ENCODE results near the gene HLA-DQA1. TPM values are rescaled to one million over a fixed set of nuclear protein-coding genes. Genes with fewer than 3 reads are reported as not detected.
"Not testable (repeated sequence)": the region's sequence is repeated elsewhere in the genome, so short reads cannot be mapped to it uniquely, and the experiment has no call there.

Gene HLA-DQA1
- polyA plus RNA-seq, 3 donors: 6.2 to 47.9 (median 8.1) TPM

DNA sequence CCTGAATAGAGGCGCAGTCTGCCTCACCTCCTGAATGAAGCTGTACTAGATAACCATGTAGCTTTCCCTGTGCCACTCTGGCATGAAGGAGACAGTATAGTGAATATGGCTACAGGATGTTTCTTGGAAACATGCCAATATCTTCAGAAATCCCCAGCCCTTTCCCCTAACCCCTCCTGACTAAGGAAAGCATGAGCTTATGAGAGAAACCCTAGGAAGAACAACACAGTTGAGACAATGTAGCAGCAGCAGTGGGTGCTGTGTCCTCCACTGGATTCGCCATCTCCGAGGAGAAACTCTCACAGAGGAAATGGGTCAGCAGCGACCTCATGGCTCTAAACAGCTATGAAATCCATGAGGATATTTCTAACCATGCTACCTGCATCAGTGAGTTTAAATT is 6.7 kb downstream of the HLA-DQA1 start:
- 79 to 86% (median 80%) methylated on average over 4 of the region's 4 CpGs for WGBS, 3 donors

DNA sequence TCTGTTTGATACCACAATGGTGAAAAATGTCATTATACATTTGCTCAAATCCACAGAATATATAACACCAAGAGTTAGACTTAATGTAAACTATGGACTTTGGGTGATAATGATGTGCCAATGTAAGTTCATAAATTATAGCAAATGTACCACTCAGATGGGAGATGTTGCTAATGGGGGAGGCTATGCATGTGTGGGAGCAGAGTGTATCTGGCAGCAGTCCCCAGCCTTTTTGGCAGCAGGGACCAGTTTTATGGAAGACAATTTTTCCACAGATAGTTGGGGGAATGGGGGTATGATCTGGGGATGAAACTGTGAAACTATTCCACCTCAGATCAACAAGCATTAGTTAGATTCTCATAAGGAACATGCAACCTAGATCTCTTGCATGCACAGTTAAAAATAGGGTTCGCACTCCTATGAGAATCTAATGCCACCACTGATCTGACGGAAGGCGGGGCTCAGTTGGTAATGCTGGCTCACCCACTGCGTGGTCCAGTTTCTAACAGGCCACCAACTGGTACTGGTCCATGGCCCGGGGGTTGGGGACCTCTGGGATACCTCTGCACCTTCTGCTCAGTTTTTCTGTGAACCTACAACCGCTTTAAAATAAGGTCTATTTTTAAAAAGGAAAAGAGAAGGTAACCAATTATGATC is 8.0 kb downstream of the HLA-DQA1 start:
- H3K27ac ChIP-seq (ENCODE audit: low read depth, low read length): no peak overlapping the region
- WGBS, 3 donors: 85 to 92% (median 91%) methylated on average over 6 of the region's 6 CpGs

More for the DNA sequence above, 6.7 kb downstream of the HLA-DQA1 start:
- no peak overlapping the region for H3K27ac ChIP-seq (ENCODE audit: low read depth, low read length)

DNA sequence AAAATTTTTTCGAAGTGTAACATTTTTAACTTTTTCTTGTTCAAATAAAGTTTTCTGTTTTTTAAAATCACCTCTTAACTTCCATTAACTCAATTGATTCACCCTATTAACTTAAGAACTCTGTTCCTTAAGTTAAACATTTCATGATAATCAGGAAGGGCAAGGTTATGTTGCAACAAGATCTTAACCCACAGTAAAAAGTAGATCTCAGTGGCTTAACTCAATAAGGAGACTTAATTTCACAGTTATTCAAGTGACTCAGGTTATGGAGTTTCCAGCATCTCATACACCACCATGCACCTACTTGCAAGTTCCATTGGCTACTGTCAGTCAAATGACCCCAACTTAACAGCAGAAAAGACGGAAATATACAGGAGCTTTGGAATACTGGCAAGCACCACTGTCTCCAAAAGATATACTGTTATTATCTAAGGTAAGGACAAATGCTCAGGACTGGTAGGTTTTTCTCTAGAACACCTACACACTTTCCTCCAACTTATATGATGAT is 18.1 kb downstream of the HLA-DQA1 start:
- H3K27ac ChIP-seq (ENCODE audit: low read depth, low read length): no peak overlapping the region

DNA sequence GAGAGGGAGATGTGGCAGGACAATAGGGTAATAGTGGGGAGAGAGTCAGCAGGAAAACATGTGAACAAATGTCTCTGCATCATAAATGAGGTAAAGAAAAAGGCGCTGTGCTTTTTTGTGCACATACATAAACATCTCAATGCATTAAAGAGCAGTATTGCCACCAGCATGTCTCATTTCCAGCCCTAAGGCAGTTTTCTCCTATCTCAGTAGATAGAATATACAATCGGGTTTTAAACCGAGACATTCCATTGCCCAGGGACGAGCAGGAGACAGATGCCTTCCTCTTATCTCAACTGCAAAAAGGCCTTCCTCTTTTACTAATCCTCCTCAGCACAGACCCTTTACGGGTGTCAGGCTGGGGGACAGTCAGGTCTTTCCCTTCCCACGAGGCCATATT is 20.1 kb downstream of the HLA-DQA1 start:
- WGBS, 3 donors: 35 to 53% (median 43%) methylated on average over 4 to 6 of the region's 6 CpGs
- not testable (repeated sequence) for H3K27ac ChIP-seq (ENCODE audit: low read depth, low read length)

More for the DNA sequence above, 18.1 kb downstream of the HLA-DQA1 start:
- WGBS, 3 donors: 81 to 92% (median 90%) methylated on average over 2 of the region's 2 CpGs

DNA sequence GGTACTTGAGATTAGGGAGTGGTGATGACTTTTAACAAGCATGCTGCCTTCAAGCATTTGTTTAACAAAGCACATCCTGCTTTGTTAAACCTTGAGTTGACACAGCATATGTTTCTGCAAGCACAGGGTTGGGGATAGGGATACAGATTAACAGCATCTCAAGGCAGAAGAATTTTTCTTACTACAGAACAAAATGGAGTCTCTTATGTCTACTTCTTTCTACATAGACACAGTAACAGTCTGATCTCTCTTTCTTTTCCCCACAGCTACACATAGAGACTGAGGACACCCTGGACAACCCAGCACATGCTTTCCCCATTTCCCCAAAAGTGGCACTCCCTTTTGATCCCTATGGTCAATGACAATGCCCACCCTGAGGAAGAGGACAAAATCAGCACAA is 20.6 kb downstream of the HLA-DQA1 start:
- H3K27ac ChIP-seq (ENCODE audit: low read depth, low read length): not testable (repeated sequence)

DNA sequence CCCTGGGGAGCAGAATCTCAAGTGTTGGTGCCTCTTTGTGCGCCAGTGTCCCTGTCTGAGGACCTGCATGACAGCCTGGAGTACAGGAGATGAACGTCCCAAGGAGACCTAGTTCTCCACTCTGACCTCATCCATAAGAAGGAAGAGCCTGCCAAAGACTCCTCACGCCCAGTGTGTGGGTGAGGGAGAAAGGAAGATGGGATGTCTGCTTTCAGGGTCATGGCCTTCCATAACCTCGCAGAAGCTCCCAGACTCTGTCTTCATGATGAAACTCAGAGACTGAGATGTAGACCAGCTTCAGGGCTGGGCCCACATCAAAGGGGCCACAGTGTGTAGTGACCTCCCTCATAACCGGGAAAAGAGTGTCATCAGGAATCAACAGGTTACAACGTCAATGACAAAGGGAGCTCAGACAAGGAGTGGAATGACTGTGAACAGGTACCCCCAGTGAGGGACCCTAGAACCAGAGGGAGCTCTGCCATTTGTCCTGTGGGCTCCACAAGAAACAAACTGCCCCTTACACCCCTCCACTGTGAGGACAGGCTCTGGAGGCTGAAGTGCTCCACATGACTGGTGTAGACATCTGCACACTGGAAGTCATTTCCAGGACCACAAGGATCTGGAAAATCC is 21.2 kb downstream of the HLA-DQA1 start:
- 42 to 54% (median 47%) methylated on average over 6 of the region's 6 CpGs for WGBS, 3 donors
- no peak overlapping the region for H3K27ac ChIP-seq (ENCODE audit: low read depth, low read length)

DNA sequence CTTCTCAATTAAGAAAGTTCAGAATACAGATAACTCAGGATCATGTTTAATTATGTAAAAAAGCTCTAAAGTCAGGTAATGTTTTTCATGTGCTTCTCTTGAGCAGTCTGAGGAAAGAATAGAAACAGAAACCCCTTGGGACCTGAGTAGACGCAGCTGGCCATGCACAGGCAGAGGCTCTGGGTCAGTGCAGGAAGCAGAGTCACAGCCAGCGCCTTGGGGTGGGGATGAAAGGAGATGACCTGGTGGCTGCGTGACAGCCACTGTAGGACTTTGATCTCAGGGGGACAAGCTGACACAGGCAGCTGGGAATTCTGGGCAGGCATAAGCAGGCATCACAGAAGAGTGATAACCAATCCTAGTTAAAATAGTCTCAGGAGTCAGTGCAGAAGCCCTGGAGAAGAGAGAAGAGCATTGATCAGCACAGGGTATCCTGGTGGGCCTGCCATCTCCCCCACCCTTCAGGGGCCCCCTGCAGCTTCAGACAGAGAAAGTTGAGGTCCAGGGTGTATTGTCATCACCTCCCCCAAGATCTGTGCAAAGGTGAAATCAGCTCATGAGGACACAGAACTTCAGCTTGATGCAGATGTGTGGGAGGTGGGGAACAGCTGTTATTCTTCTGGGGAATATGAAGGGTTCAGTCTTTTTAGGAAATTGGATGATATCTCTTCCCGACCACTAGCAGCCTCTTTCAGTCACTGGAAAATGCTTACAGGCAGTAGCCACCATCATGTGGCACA is 22.8 kb downstream of the HLA-DQA1 start:
- 48 to 64% (median 53%) methylated on average over 4 of the region's 4 CpGs for WGBS, 3 donors
- no peak overlapping the region for H3K27ac ChIP-seq (ENCODE audit: low read depth, low read length)

DNA sequence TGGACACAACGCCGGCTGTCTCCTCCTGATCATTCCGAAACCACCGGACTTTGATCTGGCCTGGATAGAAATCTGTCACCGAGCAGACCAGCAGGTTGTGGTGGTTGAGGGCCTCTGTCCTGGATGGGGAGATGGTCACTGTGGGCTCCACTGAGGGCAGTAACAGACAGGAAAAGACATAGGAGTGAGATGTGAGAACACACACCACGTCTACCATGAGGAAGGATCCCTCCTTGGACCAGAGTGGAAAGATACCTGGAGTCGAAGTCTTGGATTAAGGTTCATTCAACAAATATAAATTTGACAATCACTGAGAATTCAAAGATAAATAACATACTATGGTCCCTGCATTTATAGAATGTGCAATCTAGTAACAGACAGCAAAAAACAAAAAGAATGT is 24.9 kb downstream of the HLA-DQA1 start:
- 68 to 95% (median 72%) methylated on average over 7 of the region's 7 CpGs for WGBS, 3 donors

DNA sequence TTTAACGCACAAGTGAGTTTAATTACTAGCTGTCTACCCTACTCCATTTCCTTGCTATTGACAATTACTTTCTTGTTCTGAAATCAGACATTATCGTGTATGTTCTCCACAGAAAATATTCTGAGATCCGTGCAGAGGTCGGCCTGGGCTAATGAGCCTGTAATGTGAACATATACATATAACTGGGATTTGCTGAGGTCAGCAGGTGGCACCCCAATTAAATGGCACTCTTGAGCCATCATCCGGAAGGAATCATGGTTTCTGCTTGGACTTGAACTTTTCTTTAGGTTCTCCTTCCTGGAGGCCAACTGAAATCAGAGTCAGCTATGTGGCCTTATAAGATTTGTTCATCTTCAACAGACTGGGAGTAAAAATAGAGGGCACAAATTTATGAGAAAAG is 25.6 kb downstream of the HLA-DQA1 start:
- 71 to 97% (median 78%) methylated on average over 5 of the region's 5 CpGs for WGBS, 3 donors
- H3K27ac ChIP-seq (ENCODE audit: low read depth, low read length): no peak overlapping the region

More for the DNA sequence above, 24.9 kb downstream of the HLA-DQA1 start:
- H3K27ac ChIP-seq (ENCODE audit: low read depth, low read length): no peak overlapping the region

DNA sequence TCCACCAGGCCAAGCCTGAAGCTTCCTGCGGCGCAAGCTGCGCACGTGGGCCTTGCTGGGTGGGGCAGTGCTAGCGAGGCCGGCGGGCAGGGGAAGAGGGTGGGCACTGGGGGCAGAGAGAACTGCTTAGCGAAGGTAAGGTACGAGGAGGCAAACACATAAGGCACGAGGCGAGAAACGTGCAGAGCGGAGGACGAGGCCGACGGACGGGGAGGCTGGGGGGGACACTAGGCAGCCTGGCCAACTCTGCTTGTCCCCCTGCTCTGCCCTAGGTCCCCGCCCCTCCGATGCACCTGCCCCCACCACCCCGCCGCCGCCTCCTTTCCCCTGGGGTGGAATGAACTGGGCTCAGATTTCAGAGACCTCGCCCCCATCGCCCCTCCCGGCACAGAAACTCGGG is 27.1 kb downstream of the HLA-DQA1 start:
- no peak overlapping the region for H3K27ac ChIP-seq (ENCODE audit: low read depth, low read length)
- 22 to 32% (median 30%) methylated on average over 20 to 26 of the region's 26 CpGs for WGBS, 3 donors

DNA sequence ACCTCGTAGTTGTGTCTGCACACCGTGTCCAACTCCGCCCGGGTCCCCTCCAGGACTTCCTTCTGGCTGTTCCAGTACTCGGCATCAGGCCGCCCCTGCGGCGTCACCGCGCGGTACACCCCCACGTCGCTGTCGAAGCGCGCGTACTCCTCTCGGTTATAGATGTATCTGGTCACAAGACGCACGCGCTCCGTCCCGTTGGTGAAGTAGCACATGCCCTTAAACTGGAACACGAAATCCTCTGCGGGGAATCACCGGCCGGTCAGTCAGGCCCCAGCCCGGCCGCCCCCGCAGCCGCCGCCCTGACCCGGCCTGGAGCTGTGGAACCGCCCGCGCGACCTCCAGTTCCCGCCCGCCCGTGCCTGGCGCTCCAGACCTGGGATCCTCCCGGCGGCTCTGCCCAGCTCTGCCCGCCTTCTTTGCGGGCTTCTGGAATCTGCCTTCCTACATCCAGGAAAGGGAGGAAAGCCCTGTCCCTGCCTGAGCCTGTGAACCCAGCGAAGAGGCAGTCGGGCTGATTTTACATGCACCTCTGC is 27.7 kb downstream of the HLA-DQA1 start:
- WGBS, 3 donors: 0 to 2% (median 1%) methylated on average over 45 to 47 of the region's 47 CpGs
- no peak overlapping the region for H3K27ac ChIP-seq (ENCODE audit: low read depth, low read length)

DNA sequence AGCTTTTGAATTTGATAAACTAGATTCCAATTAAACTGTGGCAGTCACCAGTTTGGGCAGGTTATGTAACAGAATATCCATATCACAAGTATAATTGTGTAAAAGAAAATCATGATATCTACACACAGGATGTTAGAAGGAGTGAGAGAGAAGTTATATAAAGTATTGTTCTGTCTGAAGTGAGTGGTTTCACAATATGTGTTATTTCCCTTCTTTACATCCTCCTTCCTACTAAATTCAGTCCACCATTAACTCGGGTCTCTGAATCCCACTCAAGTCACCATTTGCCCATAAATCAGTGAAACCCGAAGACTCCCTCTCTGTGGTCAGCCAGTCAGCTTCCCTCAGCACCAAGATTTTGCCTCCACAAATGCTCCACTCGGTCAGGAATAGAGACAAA is 28.5 kb downstream of the HLA-DQA1 start:
- H3K27ac ChIP-seq (ENCODE audit: low read depth, low read length): no peak overlapping the region
- WGBS, 3 donors: 8 to 38% (median 18%) methylated on average over 3 of the region's 3 CpGs

DNA sequence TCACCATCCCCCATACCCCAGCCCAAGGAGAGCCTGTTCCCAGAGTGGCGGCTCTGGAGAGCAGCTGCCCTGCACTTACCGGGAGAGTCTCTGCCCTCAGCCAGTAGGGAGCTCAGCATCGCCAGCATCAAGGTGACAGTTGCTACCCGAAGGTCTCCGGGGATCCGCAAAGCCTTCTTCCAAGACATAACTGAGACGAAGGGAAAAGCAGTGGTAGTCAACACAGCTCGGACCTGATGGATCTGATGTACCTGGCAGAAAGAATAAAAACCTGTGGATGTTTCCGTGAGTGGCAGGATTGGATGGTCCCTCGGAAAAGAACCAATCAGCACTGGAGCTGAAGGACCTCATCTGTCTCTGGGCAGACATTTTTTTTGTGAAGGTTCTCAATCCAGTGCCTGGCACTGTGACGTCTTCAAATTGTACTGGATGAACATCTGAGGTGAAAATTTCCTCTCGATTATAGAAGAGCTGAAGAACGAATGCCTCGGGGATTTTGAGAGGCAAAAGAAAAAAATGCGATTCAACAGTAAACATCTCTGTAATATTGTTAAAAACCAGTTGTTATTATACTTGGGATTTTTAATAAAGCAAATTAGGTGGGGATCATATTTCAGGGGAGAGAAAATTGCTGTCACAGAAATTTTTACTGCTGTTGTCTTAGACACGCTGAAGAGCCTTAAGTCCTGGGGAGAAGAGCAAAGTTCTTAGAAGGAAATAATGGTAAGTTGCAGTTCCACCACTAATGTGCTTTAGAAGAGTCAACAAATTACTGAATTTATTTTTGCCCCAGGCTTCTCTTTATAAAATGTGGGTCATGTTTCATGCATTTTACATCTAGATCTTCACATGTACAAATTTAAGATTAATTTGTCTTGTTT is 29.5 kb downstream of the HLA-DQA1 start, which contains the start of gene HLA-DQB1:
TSS of gene HLA-DQB1 (minus strand) at position 238 of the 881 bp plus-strand sequence. CDS start at position 188, 50 bp downstream.
- WGBS, 3 donors: 7 to 25% (median 10%) methylated on average over 16 of the region's 16 CpGs
- no peak within 1 kb of the TSS for H3K27ac ChIP-seq (ENCODE audit: low read depth, low read length)

DNA sequence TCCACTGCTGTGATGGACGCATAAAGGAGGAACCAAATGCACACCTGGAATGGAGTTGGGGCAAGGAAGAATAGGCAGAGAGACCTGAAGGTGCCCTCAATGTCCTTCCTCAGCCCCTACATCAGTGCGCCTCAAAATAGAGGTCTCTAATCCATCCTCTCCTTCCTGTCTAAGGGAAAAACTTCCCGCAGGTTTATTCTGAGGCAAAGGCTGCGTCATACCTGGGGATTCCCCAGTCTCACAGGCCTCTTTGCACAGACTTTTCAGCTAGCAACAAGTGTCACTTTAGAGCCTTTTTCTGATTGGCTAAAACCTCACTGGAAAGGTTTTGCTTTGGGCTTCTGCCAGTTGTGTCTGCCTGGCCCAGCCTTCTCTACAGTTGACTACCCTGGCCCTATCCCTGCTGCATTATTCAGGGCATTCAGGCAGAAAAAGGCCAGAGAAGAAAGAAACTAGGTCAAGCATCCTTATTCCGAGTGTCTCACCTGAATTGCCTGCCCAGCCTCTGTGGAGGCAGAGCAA is 31.1 kb downstream of the HLA-DQA1 start:
- no peak overlapping the region for H3K27ac ChIP-seq (ENCODE audit: low read depth, low read length)
- 26 to 29% (median 27%) methylated on average over 5 of the region's 5 CpGs for WGBS, 3 donors

DNA sequence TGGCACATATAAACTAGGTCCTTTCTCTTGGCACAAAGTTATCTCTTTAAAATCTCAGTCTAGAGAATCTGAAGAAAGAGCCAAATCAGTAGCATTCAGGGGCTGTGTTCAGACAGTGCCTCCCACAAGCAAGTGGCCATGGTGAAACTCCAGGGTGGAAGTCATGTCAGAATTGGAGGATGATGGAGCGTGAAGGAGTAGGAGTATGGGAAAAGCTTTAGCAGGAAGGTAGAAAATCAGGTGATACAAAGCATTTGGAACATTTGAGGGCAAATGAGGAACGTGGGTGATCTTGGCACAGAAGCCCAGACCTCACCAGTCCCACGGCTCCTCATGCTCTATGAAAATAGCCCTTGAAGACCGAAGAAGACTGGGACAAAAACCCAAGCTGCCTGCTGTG is 32.0 kb downstream of the HLA-DQA1 start:
- no peak overlapping the region for H3K27ac ChIP-seq (ENCODE audit: low read depth, low read length)
- WGBS, 3 donors: 74 to 81% (median 76%) methylated on average over 4 of the region's 4 CpGs

DNA sequence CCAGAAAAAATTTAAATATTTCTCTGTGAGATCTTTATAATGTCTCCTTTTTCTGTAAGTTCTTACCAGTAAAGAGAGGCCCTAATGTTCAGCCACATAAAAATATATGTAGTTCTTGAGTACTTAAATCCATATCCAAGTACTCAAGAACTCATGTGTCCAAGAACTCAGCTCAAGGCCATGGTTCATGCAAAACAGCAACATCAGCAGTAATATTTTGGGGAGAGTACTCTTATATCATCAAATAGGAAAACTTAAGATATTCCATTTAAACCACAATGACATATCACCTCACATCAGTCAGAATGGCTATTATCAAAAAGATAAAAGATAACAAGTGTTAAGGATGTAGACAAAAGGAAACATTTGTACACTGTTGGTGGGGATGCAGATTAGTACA is 32.7 kb downstream of the HLA-DQA1 start:
- no peak overlapping the region for H3K27ac ChIP-seq (ENCODE audit: low read depth, low read length)

DNA sequence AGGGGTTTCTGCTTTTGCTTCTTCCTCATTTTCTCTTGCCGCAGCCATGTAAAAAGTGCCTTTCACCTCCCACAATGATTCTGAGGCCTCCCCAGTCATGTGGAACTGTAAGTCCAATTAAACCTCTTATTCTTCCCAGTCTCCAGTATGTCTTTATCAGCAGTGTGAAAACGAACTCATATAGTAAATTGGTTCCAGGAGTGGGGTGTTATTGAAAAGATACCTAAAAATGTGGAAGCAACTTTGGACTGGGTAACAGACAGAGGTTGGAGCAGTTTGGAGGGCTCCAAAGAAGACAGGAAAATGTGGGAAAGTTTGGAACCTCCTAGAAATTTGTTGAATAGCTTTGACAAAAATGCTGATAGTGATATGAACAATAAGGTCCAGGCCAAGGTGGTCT is 34.7 kb downstream of the HLA-DQA1 start:
- not testable (repeated sequence) for H3K27ac ChIP-seq (ENCODE audit: low read depth, low read length)
- WGBS, 3 donors: 59 to 76% (median 64%) methylated on average over 2 of the region's 2 CpGs

DNA sequence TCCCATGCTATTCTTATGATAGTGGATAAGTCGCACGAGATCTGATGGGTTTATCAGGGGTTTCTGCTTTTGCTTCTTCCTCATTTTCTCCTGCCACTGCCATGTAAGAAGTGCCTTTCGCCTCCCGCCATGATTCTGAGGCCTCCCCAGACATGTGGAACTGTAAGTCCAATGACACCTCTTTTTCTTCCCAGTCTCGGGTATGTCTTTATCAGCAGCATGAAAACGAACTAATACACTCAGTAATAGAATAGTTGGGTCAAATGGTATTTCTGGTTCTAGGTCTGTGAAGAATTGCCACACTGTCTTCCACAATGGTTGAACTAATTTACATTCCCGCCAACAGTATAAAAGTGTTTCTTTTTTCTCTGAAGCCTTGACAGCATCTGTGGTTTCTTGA is 36.9 kb downstream of the HLA-DQA1 start:
- not testable (repeated sequence) for H3K27ac ChIP-seq (ENCODE audit: low read depth, low read length)
- WGBS, 3 donors: 82 to 89% (median 86%) methylated on average over 7 of the region's 7 CpGs

Measured in adipose tissue (tissue), 3 donors.